ENCODE results near the gene SLC16A8. TPM values are rescaled to one million over a fixed set of nuclear protein-coding genes. Genes with fewer than 3 reads are reported as not detected.
A peak's percentile ranks its signal among the peaks of the same experiment; 100 is the strongest.

Gene SLC16A8
- total RNA-seq, 1 donor from 2014 or later, result 0.08 TPM

GRCh38 chr22:38089474-38089851 lies 5.5 kb upstream of the SLC16A8 start:
- no peak overlapping the region for H3K4me3 ChIP-seq (ENCODE audit: low read depth, low read length)
- DNase-seq (ENCODE audit: low read depth), result no peak
- H3K36me3 ChIP-seq (ENCODE audit: control insufficient read depth, insufficient read depth, low read length), result no peaks in the 10 kb centered on the region
- TF ChIP-seq CTCF (IDR thresholded peaks at IDR 0.05; ENCODE audit: insufficient read depth, low read length, poor library complexity, severe bottlenecking), result no peak
- H3K27me3 ChIP-seq (ENCODE audit: control insufficient read depth, insufficient read depth, low read length), result peaks cover 10% of the 10 kb centered on the region

- DNase-seq (ENCODE audit: low read depth), result no peak
Measured at GRCh38 chr22:38088629-38089473, 4.9 kb upstream of the SLC16A8 start.

GRCh38 chr22:38087855-38088254 lies 3.9 kb upstream of the SLC16A8 start:
- peaks cover 22% of the 10 kb centered on the region for H3K27me3 ChIP-seq (ENCODE audit: control insufficient read depth, insufficient read depth, low read length)
- no peaks in the 10 kb centered on the region for H3K36me3 ChIP-seq (ENCODE audit: control insufficient read depth, insufficient read depth, low read length)
- no peak overlapping the region for H3K4me3 ChIP-seq (ENCODE audit: low read depth, low read length)
- no peak for TF ChIP-seq CTCF (IDR thresholded peaks at IDR 0.05; ENCODE audit: insufficient read depth, low read length, poor library complexity, severe bottlenecking)
- no peak for DNase-seq (ENCODE audit: low read depth)

More at GRCh38 chr22:38088629-38089473, 4.9 kb upstream of the SLC16A8 start:
- Histone ChIP-seq H3K27me3 (ENCODE audit: control insufficient read depth, insufficient read depth, low read length) (peaks cover 12% of the 10 kb centered on the region), H3K4me3 (ENCODE audit: low read depth, low read length) (peak overlapping the region; percentile 3), H3K36me3 (ENCODE audit: control insufficient read depth, insufficient read depth, low read length) (no peaks in the 10 kb centered on the region)
- TF ChIP-seq CTCF (IDR thresholded peaks at IDR 0.05; ENCODE audit: insufficient read depth, low read length, poor library complexity, severe bottlenecking), result no peak

- no peak for DNase-seq (ENCODE audit: low read depth)
- H3K27me3 ChIP-seq (ENCODE audit: control insufficient read depth, insufficient read depth, low read length), result peaks cover 31% of the 10 kb centered on the region
- no peak for TF ChIP-seq CTCF (IDR thresholded peaks at IDR 0.05; ENCODE audit: insufficient read depth, low read length, poor library complexity, severe bottlenecking)
- no peak overlapping the region for H3K4me3 ChIP-seq (ENCODE audit: low read depth, low read length)
- H3K36me3 ChIP-seq (ENCODE audit: control insufficient read depth, insufficient read depth, low read length), result no peaks in the 10 kb centered on the region
Measured at GRCh38 chr22:38086942-38087341, 3.0 kb upstream of the SLC16A8 start.

- peaks cover 37% of the 10 kb centered on the region for H3K27me3 ChIP-seq (ENCODE audit: control insufficient read depth, insufficient read depth, low read length)
- no peak for DNase-seq (ENCODE audit: low read depth)
- H3K4me3 ChIP-seq (ENCODE audit: low read depth, low read length), result no peak overlapping the region
- no peak for TF ChIP-seq CTCF (IDR thresholded peaks at IDR 0.05; ENCODE audit: insufficient read depth, low read length, poor library complexity, severe bottlenecking)
- H3K36me3 ChIP-seq (ENCODE audit: control insufficient read depth, insufficient read depth, low read length), result no peaks in the 10 kb centered on the region
Measured at GRCh38 chr22:38086001-38086845, 2.2 kb upstream of the SLC16A8 start.
